Calu3 (cell line): ENCODE measurements around the gene ONECUT2. TPM values are rescaled to one million over a fixed set of nuclear protein-coding genes. Genes with fewer than 3 reads are reported as not detected.
A peak's percentile ranks its signal among the peaks of the same experiment; 100 is the strongest.

ENCODE experiments used
- BruUV-seq: library from RNA; stranded (reverse); fragments of 400-500 nt; replicated peaks from 2 replicates; lab custom pipeline; 2021; lab: Mats Ljungman, UMichigan
- CTCF ChIA-PET: fragments of 300-600 bp; sonication (Branson Sonifier 250); formaldehyde crosslinking; loops from one replicate; lab custom pipeline; 2022; ENCODE audit warnings: antibody characterized with exemption; lab: Charles Lee
- DNase-seq: peaks from one replicate; pipeline ENCODE4 v3.0.0; 2022
- H3K27ac Mint-ChIP-seq: one replicate; pipeline ENCODE4 v1.8.0; 2022; ENCODE audit warnings: mixed read lengths; ENCODE audit not compliant: unreplicated experiment
- H3K27me3 Mint-ChIP-seq: one replicate; pipeline ENCODE4 v1.8.0; 2022; ENCODE audit warnings: mixed read lengths; ENCODE audit not compliant: unreplicated experiment
- H3K36me3 Mint-ChIP-seq: one replicate; pipeline ENCODE4 v1.8.0; 2022; ENCODE audit warnings: mild to moderate bottlenecking, moderate library complexity, mixed read lengths; ENCODE audit not compliant: insufficient read depth, unreplicated experiment
- H3K4me1 Mint-ChIP-seq: one replicate; pipeline ENCODE4 v1.8.0; 2022; ENCODE audit warnings: mild to moderate bottlenecking, low read depth, mixed read lengths; ENCODE audit not compliant: unreplicated experiment
- H3K4me3 Mint-ChIP-seq: one replicate; pipeline ENCODE4 v1.8.0; 2022; ENCODE audit warnings: mild to moderate bottlenecking, low read depth, moderate library complexity, mixed read lengths; ENCODE audit not compliant: unreplicated experiment
- H3K9me3 Mint-ChIP-seq: one replicate; pipeline ENCODE4 v1.8.0; 2022; ENCODE audit warnings: low read depth, mixed read lengths; ENCODE audit not compliant: unreplicated experiment
- intact Hi-C: fragments of 100-400 bp; cut with micrococcal nuclease; formaldehyde crosslinking; loops from one replicate; pipeline ENCODE4 v1.10.0; 2022; ENCODE audit not compliant: unreplicated experiment
- total RNA-seq: library from RNA; stranded (reverse); gene quantifications from 2 replicates; pipeline ENCODE4 v1.2.3, GENCODE V29; 2022
- TF ChIP-seq, protein P1 (sequence below): fragments of 200-600 bp; IDR thresholded peaks from one replicate; pipeline ENCODE4 v1.8.0; 2022; ENCODE audit warnings: antibody characterized with exemption; ENCODE audit not compliant: unreplicated experiment

The ONECUT2 gene
- total RNA-seq, 1 experiment from 2014 or later = 182 TPM

DNA sequence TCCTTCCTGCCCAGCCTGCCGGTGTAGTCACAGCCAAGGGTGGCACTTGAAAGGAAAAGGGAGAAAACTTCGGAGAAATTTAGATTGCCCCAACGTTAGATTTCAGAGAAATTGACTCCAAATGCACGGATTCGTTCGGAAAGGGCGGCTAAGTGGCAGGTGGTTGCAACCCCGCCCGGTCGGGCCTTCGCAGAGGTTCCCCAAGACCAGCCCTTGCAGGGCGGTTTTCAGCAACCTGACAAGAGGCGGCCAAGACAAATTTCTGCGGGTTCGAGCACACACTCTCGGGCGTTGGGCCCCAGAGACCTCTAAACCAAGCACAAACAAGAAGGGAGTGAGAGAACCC, 4.8 kb downstream of the ONECUT2 start:
- Mint-ChIP-seq H3K4me1 (peaks cover 38% of the 10 kb centered on the region), H3K36me3 (peaks cover 100% of the 10 kb centered on the region), H3K27me3 (no peaks in the 10 kb centered on the region), H3K9me3 (no peaks in the 10 kb centered on the region), H3K4me3 (peak overlapping the region; percentile 96), H3K27ac (peak overlapping the region; percentile 79)
- DNase-seq = no peak
- TSS peak; percentile 1 for BruUV-seq
- intact Hi-C loops = loop anchor here (5.0 to 10.0 kb wide), 3 partner anchors 295 to 695 kb away; partner anchors contain the start of gene BOD1L2
- CTCF ChIA-PET = interaction anchor here (2.3 kb wide), 1 partner anchor 572 kb away, joined by 10 read pairs; no protein-coding TSS in a partner anchor
- TF ChIP-seq, protein P1, sequence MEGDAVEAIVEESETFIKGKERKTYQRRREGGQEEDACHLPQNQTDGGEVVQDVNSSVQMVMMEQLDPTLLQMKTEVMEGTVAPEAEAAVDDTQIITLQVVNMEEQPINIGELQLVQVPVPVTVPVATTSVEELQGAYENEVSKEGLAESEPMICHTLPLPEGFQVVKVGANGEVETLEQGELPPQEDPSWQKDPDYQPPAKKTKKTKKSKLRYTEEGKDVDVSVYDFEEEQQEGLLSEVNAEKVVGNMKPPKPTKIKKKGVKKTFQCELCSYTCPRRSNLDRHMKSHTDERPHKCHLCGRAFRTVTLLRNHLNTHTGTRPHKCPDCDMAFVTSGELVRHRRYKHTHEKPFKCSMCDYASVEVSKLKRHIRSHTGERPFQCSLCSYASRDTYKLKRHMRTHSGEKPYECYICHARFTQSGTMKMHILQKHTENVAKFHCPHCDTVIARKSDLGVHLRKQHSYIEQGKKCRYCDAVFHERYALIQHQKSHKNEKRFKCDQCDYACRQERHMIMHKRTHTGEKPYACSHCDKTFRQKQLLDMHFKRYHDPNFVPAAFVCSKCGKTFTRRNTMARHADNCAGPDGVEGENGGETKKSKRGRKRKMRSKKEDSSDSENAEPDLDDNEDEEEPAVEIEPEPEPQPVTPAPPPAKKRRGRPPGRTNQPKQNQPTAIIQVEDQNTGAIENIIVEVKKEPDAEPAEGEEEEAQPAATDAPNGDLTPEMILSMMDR = no peak

DNA sequence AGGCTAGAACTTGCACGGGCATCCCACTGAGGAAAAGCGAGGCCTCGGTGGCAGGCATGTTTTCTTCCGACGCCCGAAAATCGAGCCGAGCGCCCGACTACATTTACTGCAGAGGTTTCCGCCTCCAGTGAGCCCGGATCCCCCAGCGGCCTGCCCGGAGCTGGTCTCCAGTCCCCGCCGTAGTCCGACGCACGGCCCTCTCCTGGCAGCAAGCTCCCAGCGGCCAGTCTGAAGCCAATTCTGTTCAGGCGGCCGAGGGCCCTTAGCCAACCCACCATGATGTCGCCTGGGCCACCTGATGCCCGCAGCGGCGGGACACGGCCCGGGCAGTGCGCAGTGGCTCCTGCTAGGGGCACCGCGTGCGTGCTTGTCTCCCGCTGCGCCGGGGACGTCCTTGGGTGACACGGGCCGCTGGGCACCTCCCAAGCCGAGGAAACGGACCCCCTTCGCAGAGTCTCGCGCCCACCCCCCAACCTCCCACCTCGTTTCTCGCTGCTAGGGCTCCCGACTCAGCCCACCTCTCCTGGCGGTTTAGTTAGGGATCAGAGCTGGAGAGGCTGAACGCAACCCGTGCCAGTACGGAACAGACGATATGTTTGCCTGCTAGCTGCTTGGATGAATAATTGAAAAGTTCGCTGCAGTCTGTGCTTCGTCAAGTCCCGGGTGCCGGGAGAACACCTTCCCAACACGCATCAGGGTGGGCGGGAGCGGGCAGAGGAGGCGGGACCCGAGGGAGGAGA, 5.3 kb downstream of the ONECUT2 start:
- Mint-ChIP-seq H3K36me3 (peaks cover 100% of the 10 kb centered on the region), H3K4me3 (peak overlapping the region; percentile 96), H3K27ac (peak overlapping the region; percentile 79), H3K4me1 (peaks cover 44% of the 10 kb centered on the region), H3K9me3 (no peaks in the 10 kb centered on the region), H3K27me3 (no peaks in the 10 kb centered on the region)
- BruUV-seq = no TSS peak
- TF ChIP-seq, protein P1 = no peak
- CTCF ChIA-PET = interaction anchor here (1.3 kb wide), 1 partner anchor 577 kb away, joined by 3 read pairs; no protein-coding TSS in a partner anchor
- intact Hi-C loops = loop anchor here (5.0 to 10.0 kb wide), 3 partner anchors 296 to 696 kb away; partner anchors contain the start of gene BOD1L2
- peak; percentile 66 for DNase-seq

DNA sequence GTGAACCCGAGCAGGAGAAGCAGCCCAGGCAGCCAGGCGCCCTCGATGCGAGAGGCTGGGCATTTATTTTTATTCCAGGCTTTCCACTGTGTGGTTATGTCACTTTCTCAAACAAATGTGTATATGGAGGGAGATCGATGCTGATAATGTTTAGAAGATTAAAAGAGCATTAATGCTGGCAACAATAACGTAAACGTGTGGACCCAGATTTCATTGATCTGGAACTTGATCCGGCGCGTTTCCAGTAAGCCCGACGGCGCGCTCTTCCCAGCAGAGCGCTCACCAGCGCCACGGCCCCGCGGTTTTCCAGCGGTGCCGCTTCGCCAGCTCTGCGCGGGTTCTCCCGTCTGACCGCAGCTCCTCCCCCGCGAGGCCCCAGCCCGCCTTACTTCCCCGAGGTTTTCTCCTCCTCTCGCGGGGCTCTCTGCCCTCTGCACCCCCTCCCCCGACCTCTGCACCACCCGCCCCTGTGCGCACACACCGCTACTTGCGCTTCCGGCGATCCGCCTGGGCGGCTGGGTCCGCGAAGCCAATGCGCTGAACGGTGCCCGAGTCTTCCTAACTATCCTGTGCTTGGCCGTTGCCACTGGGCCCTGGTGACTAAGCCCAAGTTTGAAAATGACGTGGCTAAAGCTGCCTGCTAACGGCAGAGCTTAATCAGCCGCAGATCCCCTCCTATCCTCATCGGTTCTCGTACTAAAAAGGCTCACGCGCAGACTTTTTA, 6.1 kb downstream of the ONECUT2 start:
- BruUV-seq = TSS peak; percentile 11
- TF ChIP-seq, protein P1 = no peak
- Mint-ChIP-seq H3K4me1 (peaks cover 51% of the 10 kb centered on the region), H3K27me3 (no peaks in the 10 kb centered on the region), H3K36me3 (peaks cover 100% of the 10 kb centered on the region), H3K9me3 (no peaks in the 10 kb centered on the region), H3K27ac (peak overlapping the region; percentile 79), H3K4me3 (peak overlapping the region; percentile 96)
- CTCF ChIA-PET = interaction anchor here (0.7 to 1.4 kb wide), 4 partner anchors 8 to 696 kb away, joined by 3 to 7 read pairs (median 4); no protein-coding TSS in a partner anchor
- DNase-seq = peak; percentile 77
- intact Hi-C loops = loop anchor here (5.0 to 10.0 kb wide), 3 partner anchors 296 to 696 kb away; partner anchors contain the start of gene BOD1L2

DNA sequence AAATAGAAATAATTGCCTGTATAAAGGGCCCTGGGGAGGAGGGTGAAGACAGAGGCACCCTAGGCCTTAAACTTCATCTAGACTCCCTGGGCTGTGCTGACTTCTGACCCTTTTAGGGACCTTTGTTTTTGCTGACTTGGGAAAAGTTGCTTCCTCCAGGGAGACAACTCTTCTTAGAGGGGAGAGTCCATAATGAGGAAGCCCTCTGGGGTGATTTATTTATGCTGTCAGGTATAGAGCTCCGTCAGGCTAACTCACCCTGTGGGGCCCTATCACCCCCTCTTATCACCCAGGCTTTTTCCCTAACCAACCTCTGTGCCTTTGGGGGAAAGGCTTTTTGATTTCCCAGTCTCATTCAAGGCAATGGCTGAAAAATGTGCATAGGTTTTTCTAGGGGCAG, 8.1 kb downstream of the ONECUT2 start:
- TF ChIP-seq, protein P1 = no peak
- Mint-ChIP-seq H3K27ac (peak overlapping the region; percentile 79), H3K27me3 (no peaks in the 10 kb centered on the region), H3K4me1 (peaks cover 70% of the 10 kb centered on the region), H3K9me3 (no peaks in the 10 kb centered on the region), H3K36me3 (peaks cover 100% of the 10 kb centered on the region), H3K4me3 (peak overlapping the region; percentile 96)
- CTCF ChIA-PET = no interaction called here
- no TSS peak for BruUV-seq
- DNase-seq = no peak
- intact Hi-C loops = loop anchor here (5.0 to 10.0 kb wide), 3 partner anchors 298 to 698 kb away; partner anchors contain the start of gene BOD1L2
